ENCODE data around the gene ENTPD1.

- TF ChIP-seq CTCF (IDR thresholded peaks at IDR 0.05), result no peak
- peak in 1 of 3 donors; percentile 57 for TF ChIP-seq POLR2AphosphoS5 (IDR thresholded peaks at IDR 0.05)
- TF ChIP-seq POLR2A (IDR thresholded peaks at IDR 0.05), result no peak
- TF ChIP-seq EP300 (IDR thresholded peaks at IDR 0.05), result no peak
These were observed 62.7 kb downstream of the ENTPD1 start for GRCh38 chr10:95818668-95819067.
